NT2/D1 (cell line): ENCODE results near the gene DLG2.

Experiments used
- YY1 ChIP-seq: IDR thresholded peaks from 2 replicates; pipeline ENCODE4 v1.6.1; 2011; ENCODE audit not compliant: insufficient read length, insufficient read depth
- ZNF274 ChIP-seq: IDR thresholded peaks from 2 replicates; pipeline ENCODE4 v1.6.1; 2011; ENCODE audit warnings: mild to moderate bottlenecking, low read depth, low read length

GRCh38 chr11:85536438-85536837, 90.7 kb downstream of the DLG2 start:
- TF ChIP-seq ZNF274 (no peak), YY1 (no peak)
